Measurements from ENCODE around the gene YARS1. TPM values are rescaled to one million over a fixed set of nuclear protein-coding genes. Genes with fewer than 3 reads are reported as not detected.
"Not testable (repeated sequence)": the region's sequence is repeated elsewhere in the genome, so short reads cannot be mapped to it uniquely, and the experiment has no call there.

The YARS1 gene
- total RNA-seq, 1 experiment from 2014 or later = 115 TPM

GRCh38 chr1:32806290-32806689 is 10.9 kb downstream of the YARS1 start:
- H3K36me3 ChIP-seq (ENCODE audit: low read depth, low read length) = peaks cover 48% of the 10 kb centered on the region
- no peaks in the 10 kb centered on the region for H3K27me3 ChIP-seq (ENCODE audit: low read length)
- H3K9me2 ChIP-seq (replicated peaks; ENCODE audit: low read length) = no peaks in the 10 kb centered on the region
- DNase-seq (no peak), ATAC-seq (no peak)
- TF ChIP-seq EZH2 (IDR thresholded peaks at IDR 0.05; ENCODE audit: low read length, unreplicated experiment) = no peak
- TF ChIP-seq CTCF (conservative IDR thresholded peaks at IDR 0.05; ENCODE audit: low read depth, low read length) = no peak
- no peak for TF ChIP-seq EZH2phosphoT487 (IDR thresholded peaks at IDR 0.05; ENCODE audit: borderline replicate concordance, low read length)
- H3K9me3 ChIP-seq (ENCODE audit: low read length) = no peaks in the 10 kb centered on the region
- peaks cover 12% of the 10 kb centered on the region for H3K4me1 ChIP-seq (ENCODE audit: insufficient read depth, low read length)
- no peak overlapping the region for H3K9ac ChIP-seq (ENCODE audit: low read length)
- no peak overlapping the region for H3K4me3 ChIP-seq (ENCODE audit: low read length)
- H3K79me2 ChIP-seq (ENCODE audit: low read length) = peaks cover 26% of the 10 kb centered on the region
- BruUV-seq (replicated peaks) = no TSS peak
- POLR2A ChIA-PET (ENCODE audit: unreplicated experiment) = no interaction called here
- 0 out of 2 replicates have a peak, but pooled peaks cover 3% of the 10 kb centered on the region for H4K20me1 ChIP-seq (ENCODE audit: low read length)
- intact Hi-C loops (cut with micrococcal nuclease) = no loop called here
- peaks cover 5% of the 10 kb centered on the region for H3F3A ChIP-seq (ENCODE audit: low read length, unreplicated experiment)
- CTCF ChIA-PET = no interaction called here
- no peak overlapping the region for H3K27ac ChIP-seq (ENCODE audit: low read length)
- no peak overlapping the region for H3K4me2 ChIP-seq (ENCODE audit: low read length)
- no peak overlapping the region for H2AFZ ChIP-seq (ENCODE audit: low read length)

- H3K27me3 ChIP-seq (ENCODE audit: low read length); H3K9me2 ChIP-seq (replicated peaks; ENCODE audit: low read length); CTCF ChIA-PET; H3K4me3 ChIP-seq (ENCODE audit: low read length); POLR2A ChIA-PET (ENCODE audit: unreplicated experiment); ATAC-seq; H3F3A ChIP-seq (ENCODE audit: low read length, unreplicated experiment); H4K20me1 ChIP-seq (ENCODE audit: low read length); intact Hi-C loops (cut with micrococcal nuclease); H3K9me3 ChIP-seq (ENCODE audit: low read length); H3K9ac ChIP-seq (ENCODE audit: low read length); H2AFZ ChIP-seq (ENCODE audit: low read length); BruUV-seq (replicated peaks); H3K27ac ChIP-seq (ENCODE audit: low read length); DNase-seq; H3K4me2 ChIP-seq (ENCODE audit: low read length): not testable (repeated sequence)
- H3K79me2 ChIP-seq (ENCODE audit: low read length) = peaks cover 23% of the 10 kb centered on the region
- H3K36me3 ChIP-seq (ENCODE audit: low read depth, low read length) = peaks cover 37% of the 10 kb centered on the region
- H3K4me1 ChIP-seq (ENCODE audit: insufficient read depth, low read length) = peaks cover 29% of the 10 kb centered on the region
These were observed 12.7 kb downstream of the YARS1 start for GRCh38 chr1:32804460-32804859.

- CTCF ChIA-PET = interaction anchor here (0.6 kb wide), 1 partner anchor 12 kb away, joined by 8 read pairs; no protein-coding TSS in a partner anchor
- POLR2A ChIA-PET (ENCODE audit: unreplicated experiment) = interaction anchor here (0.6 kb wide), 1 partner anchor 15 kb away, joined by 4 read pairs; no protein-coding TSS in a partner anchor
These were observed 16.0 kb downstream of the YARS1 start for GRCh38 chr1:32801096-32801715.

More at GRCh38 chr1:32801096-32801715, 16.0 kb downstream of the YARS1 start:
- Histone ChIP-seq H3K4me2 (ENCODE audit: low read length) (peak overlapping the region; percentile 60), H3K79me2 (ENCODE audit: low read length) (peaks cover 27% of the 10 kb centered on the region), H3K9ac (ENCODE audit: low read length) (0 out of 2 replicates have a peak overlapping the region, but pooled peaks have one; percentile 0), H3F3A (ENCODE audit: low read length, unreplicated experiment) (peaks cover 27% of the 10 kb centered on the region), H3K4me1 (ENCODE audit: insufficient read depth, low read length) (peaks cover 58% of the 10 kb centered on the region), H3K4me3 (ENCODE audit: low read length) (peak overlapping the region; percentile 10), H3K9me2 (replicated peaks; ENCODE audit: low read length) (no peaks in the 10 kb centered on the region), H3K9me3 (ENCODE audit: low read length) (no peaks in the 10 kb centered on the region), H4K20me1 (ENCODE audit: low read length) (0 out of 2 replicates have a peak, but pooled peaks cover 3% of the 10 kb centered on the region), H3K27me3 (ENCODE audit: low read length) (no peaks in the 10 kb centered on the region), H2AFZ (ENCODE audit: low read length) (no peak overlapping the region), H3K27ac (ENCODE audit: low read length) (peak overlapping the region; percentile 62), H3K36me3 (ENCODE audit: low read depth, low read length) (peaks cover 16% of the 10 kb centered on the region)
- intact Hi-C loops (cut with micrococcal nuclease) = no loop called here
- peak; percentile 95 for DNase-seq
- no peak for TF ChIP-seq CTCF (conservative IDR thresholded peaks at IDR 0.05; ENCODE audit: low read depth, low read length)
- no peak for TF ChIP-seq EZH2phosphoT487 (IDR thresholded peaks at IDR 0.05; ENCODE audit: borderline replicate concordance, low read length)
- no peak for TF ChIP-seq EZH2 (IDR thresholded peaks at IDR 0.05; ENCODE audit: low read length, unreplicated experiment)
- peak; percentile 72 for ATAC-seq
- no TSS peak for BruUV-seq (replicated peaks)
